Activated T-cell treated with anti-CD3 and anti-CD28 coated beads, Interleukin-2, amount 50 U/mL, for 24 hours (primary cell): ENCODE results near the gene RIPK1.
"Not testable (repeated sequence)": the region's sequence is repeated elsewhere in the genome, so short reads cannot be mapped to it uniquely, and the experiment has no call there.

Experiments used
- DNase-seq: peaks from one replicate; pipeline ENCODE4 v3.0.0-alpha.2; 2020
- H3K27ac Mint-ChIP-seq: 2 replicates; pipeline ENCODE4 v1.8.0; 2020; ENCODE audit warnings: mild to moderate bottlenecking, mixed read lengths
- H3K27me3 Mint-ChIP-seq: 2 replicates; pipeline ENCODE4 v1.8.0; 2020; ENCODE audit warnings: mixed read lengths
- H3K36me3 Mint-ChIP-seq: 2 replicates; pipeline ENCODE4 v1.8.0; 2020; ENCODE audit warnings: low read depth, mixed read lengths
- H3K4me1 Mint-ChIP-seq: 2 replicates; pipeline ENCODE4 v1.8.0; 2020; ENCODE audit warnings: low read depth, mixed read lengths
- H3K4me3 Mint-ChIP-seq: 2 replicates; pipeline ENCODE4 v1.8.0; 2020; ENCODE audit warnings: mild to moderate bottlenecking, moderate library complexity, mixed read lengths
- H3K9me3 Mint-ChIP-seq: 2 replicates; pipeline ENCODE4 v1.8.0; 2020; ENCODE audit warnings: mixed read lengths

The RIPK1 gene

DNA sequence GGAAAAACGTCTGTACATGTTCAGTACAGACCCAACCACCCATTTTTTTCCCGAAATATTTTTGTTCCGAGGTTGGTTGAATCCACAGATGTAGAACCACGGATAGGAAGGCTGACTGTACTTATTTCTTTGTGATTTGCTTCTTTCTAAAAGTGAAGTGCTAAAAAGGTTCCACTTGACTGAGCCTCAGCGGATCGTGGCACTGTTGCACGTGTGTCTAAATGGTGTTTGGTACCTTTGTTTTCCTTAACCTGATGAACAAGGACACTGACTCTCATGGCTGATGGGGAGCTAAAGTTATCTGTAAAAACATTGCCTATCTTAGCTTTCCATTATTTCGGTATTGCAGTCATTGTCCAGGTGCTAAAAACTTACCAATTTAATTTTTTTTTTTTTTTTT, 56.4 kb downstream of the RIPK1 start:
- Mint-ChIP-seq H3K36me3 (peaks cover 10% of the 10 kb centered on the region), H3K27ac (no peak overlapping the region)

DNA sequence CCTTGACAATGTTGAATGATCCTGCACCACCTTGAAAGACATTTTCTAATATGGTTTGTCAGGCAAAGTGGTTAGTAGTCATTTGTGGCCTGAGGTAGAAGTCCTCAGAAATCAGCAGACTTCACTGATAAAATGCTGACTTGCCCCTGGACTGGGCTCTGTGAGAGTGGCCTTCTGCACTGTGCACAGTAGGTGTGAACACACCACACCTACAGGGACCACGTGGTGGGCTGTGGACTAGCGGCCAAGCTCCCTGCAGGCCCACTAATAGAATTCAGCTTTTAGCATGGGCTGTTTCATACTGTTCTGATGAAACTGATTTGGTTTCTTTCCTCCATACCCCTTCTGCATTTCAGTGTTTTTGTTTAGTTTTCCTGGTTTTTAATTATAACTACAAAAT, 57.5 kb downstream of the RIPK1 start:
- H3K27ac Mint-ChIP-seq: no peak overlapping the region
- peaks cover 10% of the 10 kb centered on the region for H3K36me3 Mint-ChIP-seq
- H3K4me3 Mint-ChIP-seq: no peak overlapping the region
- no peaks in the 10 kb centered on the region for H3K27me3 Mint-ChIP-seq
- no peak for DNase-seq
- H3K4me1 Mint-ChIP-seq: peaks cover 8% of the 10 kb centered on the region
- no peaks in the 10 kb centered on the region for H3K9me3 Mint-ChIP-seq

More for the DNA sequence above, 56.4 kb downstream of the RIPK1 start:
- Mint-ChIP-seq H3K4me3 (no peak overlapping the region), H3K27me3 (no peaks in the 10 kb centered on the region), H3K9me3 (no peaks in the 10 kb centered on the region), H3K4me1 (peaks cover 8% of the 10 kb centered on the region)
- DNase-seq: no peak

DNA sequence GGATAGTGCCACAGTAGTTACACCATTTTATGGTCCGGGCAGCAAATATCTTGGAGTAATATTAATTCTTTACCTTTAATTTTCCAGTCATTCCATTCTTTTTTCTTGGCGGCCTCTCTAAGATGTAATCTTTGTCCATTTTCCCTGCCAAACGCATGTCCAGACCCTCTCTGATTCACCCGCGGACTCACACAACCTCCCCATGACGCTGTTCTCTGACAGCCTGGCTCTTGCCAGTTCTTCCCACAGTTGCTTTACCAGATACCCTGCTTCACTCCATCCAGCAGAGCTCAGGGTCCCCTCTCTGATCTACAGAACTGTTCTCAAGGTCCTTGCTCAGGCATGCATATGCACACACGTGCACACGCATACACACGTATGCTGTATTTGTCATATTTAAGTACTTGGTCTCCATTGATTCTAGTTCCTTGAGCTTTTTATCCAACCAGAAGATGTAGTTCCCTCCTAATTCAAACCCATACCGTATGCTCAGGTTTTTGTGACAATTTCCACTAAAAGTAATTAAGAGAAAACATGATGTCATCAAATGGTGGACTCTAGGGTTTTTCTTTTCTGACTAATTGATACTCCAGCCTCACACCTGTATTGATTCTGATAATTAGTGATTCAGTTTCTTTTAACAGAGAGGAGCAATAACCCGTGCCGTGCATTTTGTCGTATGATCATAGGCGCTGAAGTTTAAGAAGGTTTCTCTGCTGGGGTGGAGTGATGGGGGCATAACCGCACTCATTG, 60.2 kb downstream of the RIPK1 start:
- H3K9me3 Mint-ChIP-seq: no peaks in the 10 kb centered on the region
- H3K4me1 Mint-ChIP-seq: peaks cover 6% of the 10 kb centered on the region
- H3K4me3 Mint-ChIP-seq: no peak overlapping the region
- no peak overlapping the region for H3K27ac Mint-ChIP-seq
- H3K36me3 Mint-ChIP-seq: peaks cover 10% of the 10 kb centered on the region
- H3K27me3 Mint-ChIP-seq: no peaks in the 10 kb centered on the region
- no peak for DNase-seq

DNA sequence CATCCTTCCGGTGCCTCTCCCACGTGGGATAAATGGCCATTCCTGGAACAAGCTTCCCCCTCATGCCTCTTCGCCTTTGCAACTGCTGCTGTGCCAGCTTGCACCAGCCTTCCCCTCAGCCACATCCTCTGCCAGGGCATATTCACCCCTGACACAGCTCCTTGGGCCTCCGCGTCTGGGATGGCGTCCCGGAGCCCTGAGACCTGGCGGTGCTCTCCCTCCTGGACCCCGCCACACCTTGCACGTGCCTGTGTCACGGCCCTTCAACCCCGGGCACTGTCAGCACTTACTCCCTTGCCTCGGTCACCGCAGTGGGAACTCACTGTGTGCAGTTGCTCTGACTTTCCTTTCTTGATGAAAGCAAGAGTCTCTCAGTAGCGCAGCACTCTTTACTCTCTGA, 63.4 kb downstream of the RIPK1 start:
- Mint-ChIP-seq H3K27ac (no peak overlapping the region), H3K27me3 (no peaks in the 10 kb centered on the region), H3K9me3 (no peaks in the 10 kb centered on the region), H3K4me1 (no peaks in the 10 kb centered on the region), H3K4me3 (no peak overlapping the region), H3K36me3 (peaks cover 11% of the 10 kb centered on the region)
- no peak for DNase-seq

DNA sequence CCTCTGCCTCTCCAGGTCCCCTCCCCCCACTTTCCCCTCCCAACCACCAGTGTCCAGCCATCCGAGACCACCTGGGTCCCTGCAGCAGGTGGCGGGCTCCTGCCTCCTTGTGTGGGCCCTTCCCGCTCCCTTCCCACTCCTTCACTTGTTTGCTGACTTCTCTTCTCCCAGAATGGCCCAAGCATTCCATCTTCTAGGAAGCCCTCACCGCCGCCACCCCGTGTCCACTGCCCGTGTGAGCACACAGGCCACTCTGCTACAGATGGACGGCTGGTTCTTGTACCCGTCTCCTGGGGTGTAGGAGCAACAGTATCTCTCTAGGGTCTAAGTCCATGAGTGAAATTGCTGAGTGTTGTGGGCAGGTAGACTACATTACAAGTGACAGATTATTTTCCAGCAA, 65.2 kb downstream of the RIPK1 start:
- Mint-ChIP-seq H3K9me3 (no peaks in the 10 kb centered on the region), H3K36me3 (peaks cover 22% of the 10 kb centered on the region), H3K27ac (no peak overlapping the region), H3K27me3 (no peaks in the 10 kb centered on the region), H3K4me1 (peaks cover 2% of the 10 kb centered on the region), H3K4me3 (no peak overlapping the region)
- DNase-seq: no peak

DNA sequence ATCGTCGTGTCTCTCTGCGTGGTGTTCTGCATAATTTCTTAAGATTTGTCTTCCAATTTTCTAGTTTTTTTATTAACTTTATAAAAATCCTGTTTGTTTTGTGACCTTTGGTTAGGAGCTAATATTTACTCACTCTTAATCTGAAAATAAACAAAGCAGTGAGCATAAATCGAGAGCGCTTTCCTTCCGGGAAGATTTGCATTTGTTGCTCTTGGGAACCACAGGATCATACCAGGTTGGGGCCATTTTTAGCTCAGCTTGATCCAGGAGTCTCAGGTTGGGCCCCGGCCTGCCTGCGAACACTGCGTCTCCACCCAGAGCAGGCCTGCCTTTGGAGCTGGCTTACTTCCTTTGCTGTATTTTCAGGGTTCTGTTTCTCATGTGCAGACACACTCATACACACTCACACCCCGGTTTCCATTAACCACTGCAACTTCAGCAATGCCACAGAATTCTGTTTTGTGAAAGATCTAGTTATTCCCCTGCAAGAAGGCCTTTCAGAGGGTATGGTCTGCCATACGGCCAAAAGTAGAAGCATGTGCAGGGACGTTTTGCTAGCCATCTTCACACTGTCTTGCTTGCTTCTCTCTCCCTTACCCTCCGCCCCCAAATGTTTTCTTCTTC, 67.5 kb downstream of the RIPK1 start:
- H3K9me3 Mint-ChIP-seq: no peaks in the 10 kb centered on the region
- DNase-seq: no peak
- H3K36me3 Mint-ChIP-seq: peaks cover 34% of the 10 kb centered on the region
- H3K4me1 Mint-ChIP-seq: peaks cover 7% of the 10 kb centered on the region
- H3K27ac Mint-ChIP-seq: no peak overlapping the region
- no peaks in the 10 kb centered on the region for H3K27me3 Mint-ChIP-seq
- H3K4me3 Mint-ChIP-seq: no peak overlapping the region

- Mint-ChIP-seq H3K36me3 (peaks cover 34% of the 10 kb centered on the region), H3K4me3 (no peak overlapping the region), H3K4me1 (peaks cover 7% of the 10 kb centered on the region)
Observed at GRCh38 chr6:3136292-3137011, 68.2 kb downstream of the RIPK1 start.

GRCh38 chr6:3137057-3137777, 68.9 kb downstream of the RIPK1 start:
- H3K27me3 Mint-ChIP-seq: no peaks in the 10 kb centered on the region
- no peak overlapping the region for H3K4me3 Mint-ChIP-seq
- H3K36me3 Mint-ChIP-seq: peaks cover 34% of the 10 kb centered on the region
- H3K27ac Mint-ChIP-seq: no peak overlapping the region
- no peaks in the 10 kb centered on the region for H3K9me3 Mint-ChIP-seq
- no peak for DNase-seq
- peaks cover 7% of the 10 kb centered on the region for H3K4me1 Mint-ChIP-seq

More at GRCh38 chr6:3136292-3137011, 68.2 kb downstream of the RIPK1 start:
- H3K27me3 Mint-ChIP-seq: no peaks in the 10 kb centered on the region
- no peak for DNase-seq
- no peak overlapping the region for H3K27ac Mint-ChIP-seq
- no peaks in the 10 kb centered on the region for H3K9me3 Mint-ChIP-seq

GRCh38 chr6:3137873-3138272, 69.6 kb downstream of the RIPK1 start:
- H3K4me3 Mint-ChIP-seq, H3K4me1 Mint-ChIP-seq, DNase-seq, H3K27me3 Mint-ChIP-seq, H3K27ac Mint-ChIP-seq, H3K9me3 Mint-ChIP-seq: not testable (repeated sequence)
- peaks cover 37% of the 10 kb centered on the region for H3K36me3 Mint-ChIP-seq

DNA sequence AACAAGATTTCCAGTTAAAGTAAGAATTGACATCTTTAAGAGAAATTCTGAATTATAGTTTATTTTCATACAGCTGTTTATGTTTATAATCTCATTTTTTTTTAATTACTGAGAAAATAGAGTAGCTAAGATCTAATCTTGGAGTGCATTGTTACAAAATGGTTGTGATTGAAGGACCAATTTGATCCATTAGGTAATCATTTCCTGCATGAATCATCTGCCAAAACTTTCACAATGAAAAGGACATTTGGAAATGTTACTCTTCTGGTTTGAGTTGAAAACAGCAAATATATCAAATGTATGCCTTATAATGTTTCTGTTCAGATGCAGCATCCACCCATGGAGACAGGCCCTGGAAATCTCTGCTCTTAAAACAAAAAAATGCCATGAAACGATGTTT, 70.0 kb downstream of the RIPK1 start:
- peaks cover 7% of the 10 kb centered on the region for H3K4me1 Mint-ChIP-seq
- no peaks in the 10 kb centered on the region for H3K9me3 Mint-ChIP-seq
- DNase-seq: no peak
- H3K27me3 Mint-ChIP-seq: no peaks in the 10 kb centered on the region
- H3K36me3 Mint-ChIP-seq: peaks cover 42% of the 10 kb centered on the region
- no peak overlapping the region for H3K27ac Mint-ChIP-seq
- no peak overlapping the region for H3K4me3 Mint-ChIP-seq

DNA sequence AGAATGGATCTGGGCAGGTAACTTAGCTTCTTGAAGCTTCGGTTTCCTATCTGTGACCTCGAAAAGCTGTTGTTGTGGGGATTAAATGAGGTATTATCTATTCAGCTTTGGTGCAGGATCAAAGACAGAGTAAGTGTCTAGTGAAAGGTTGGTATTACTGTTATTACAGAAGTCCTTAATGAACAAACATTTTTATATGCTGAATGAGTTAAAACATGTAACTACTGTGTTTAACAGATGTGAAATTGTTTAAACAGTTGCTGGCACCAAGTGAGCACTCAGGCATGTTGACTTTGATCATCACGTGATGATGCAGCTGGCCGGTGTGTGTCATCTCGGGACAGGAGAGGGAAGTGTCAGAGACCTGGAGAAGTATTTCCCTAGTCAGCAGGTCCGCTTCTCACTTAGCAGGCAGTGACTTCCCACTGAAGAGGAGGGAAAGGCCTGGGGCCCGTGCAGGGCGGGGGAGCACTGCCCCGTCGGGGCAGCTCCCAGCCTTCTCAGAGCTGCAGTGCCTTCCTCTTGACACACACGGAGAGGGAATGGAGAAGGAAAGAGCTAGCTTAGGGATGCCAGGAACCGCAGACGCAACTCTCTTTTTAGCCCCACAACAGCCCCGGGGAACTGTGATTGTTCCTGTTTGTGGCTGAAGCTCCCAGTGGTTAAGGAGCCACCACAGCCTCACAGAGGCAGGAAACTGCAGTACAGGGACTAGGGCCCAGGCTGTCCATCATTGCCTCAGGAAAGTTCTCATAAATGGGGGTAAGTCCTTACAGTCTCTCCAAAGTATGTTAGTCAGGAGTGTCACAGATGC, 71.0 kb downstream of the RIPK1 start:
- Mint-ChIP-seq H3K4me1 (peaks cover 7% of the 10 kb centered on the region), H3K36me3 (peaks cover 45% of the 10 kb centered on the region), H3K27me3 (no peaks in the 10 kb centered on the region), H3K27ac (no peak overlapping the region), H3K4me3 (no peak overlapping the region), H3K9me3 (no peaks in the 10 kb centered on the region)
- DNase-seq: no peak

GRCh38 chr6:3140201-3140600, 71.9 kb downstream of the RIPK1 start:
- Mint-ChIP-seq H3K36me3 (peaks cover 48% of the 10 kb centered on the region), H3K9me3 (no peaks in the 10 kb centered on the region), H3K4me3 (no peak overlapping the region), H3K27ac (no peak overlapping the region), H3K27me3 (no peaks in the 10 kb centered on the region), H3K4me1 (peaks cover 7% of the 10 kb centered on the region)
- DNase-seq: no peak

GRCh38 chr6:3142536-3142935, 74.2 kb downstream of the RIPK1 start:
- H3K9me3 Mint-ChIP-seq: no peaks in the 10 kb centered on the region
- no peak overlapping the region for H3K27ac Mint-ChIP-seq
- H3K4me1 Mint-ChIP-seq: peaks cover 7% of the 10 kb centered on the region
- H3K4me3 Mint-ChIP-seq: no peak overlapping the region
- H3K36me3 Mint-ChIP-seq: peaks cover 42% of the 10 kb centered on the region
- DNase-seq: no peak
- no peaks in the 10 kb centered on the region for H3K27me3 Mint-ChIP-seq

- H3K36me3 Mint-ChIP-seq: peaks cover 43% of the 10 kb centered on the region
- peaks cover 7% of the 10 kb centered on the region for H3K4me1 Mint-ChIP-seq
- H3K27ac Mint-ChIP-seq: no peak overlapping the region
- H3K4me3 Mint-ChIP-seq: no peak overlapping the region
- DNase-seq: no peak
- no peaks in the 10 kb centered on the region for H3K27me3 Mint-ChIP-seq
- H3K9me3 Mint-ChIP-seq: no peaks in the 10 kb centered on the region
Observed at GRCh38 chr6:3143158-3143557, 74.9 kb downstream of the RIPK1 start.
